ENCODE results near the gene FPR2. TPM values are rescaled to one million over a fixed set of nuclear protein-coding genes. Genes with fewer than 3 reads are reported as not detected.
"Not testable (repeated sequence)": the region's sequence is repeated elsewhere in the genome, so short reads cannot be mapped to it uniquely, and the experiment has no call there.

The FPR2 gene
- total and polyA plus RNA-seq, 2 of the 13 experiments (the other 11 are each of a cell fraction or from before 2014, with no cell fraction given) = not detected

DNA sequence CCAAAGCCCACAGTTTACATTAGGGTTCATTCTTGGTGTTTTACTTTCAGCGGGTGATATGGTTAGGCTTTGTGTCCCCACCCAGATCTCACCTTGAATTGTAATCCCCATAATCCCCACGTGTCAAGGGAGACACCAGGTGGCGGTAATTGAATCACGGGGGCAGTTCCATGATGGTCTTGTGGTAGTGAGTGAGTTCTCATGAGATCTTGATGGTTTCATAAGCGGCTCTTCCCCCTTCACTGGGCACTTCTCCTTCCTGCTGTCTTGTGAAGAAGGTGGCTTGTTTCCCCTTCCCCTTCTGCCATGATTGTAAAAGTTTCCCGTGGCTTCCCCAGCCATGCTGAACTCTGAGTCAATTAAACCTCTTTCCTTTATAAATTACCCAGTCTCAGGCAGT lies 12.0 kb downstream of the FPR2 start:
- ChIA-PET POLR2A (no interaction called here), CTCF (ENCODE audit: low intra/inter-chr PET ratio, low total read pairs) (no interaction called here)
- DNase-seq (ENCODE audit: low spot score) (no peak), FAIRE-seq (no peak), ATAC-seq (no peak)
- no peak overlapping the region for H3K27ac ChIP-seq (ENCODE audit: extremely low read length, insufficient read depth, low read length)
- intact Hi-C loops (cut with micrococcal nuclease; ENCODE audit: unreplicated experiment) = no loop called here
- no peaks in the 10 kb centered on the region for H3K9me3 ChIP-seq (ENCODE audit: low read length)
- no peaks in the 10 kb centered on the region for H3K36me3 ChIP-seq (replicated peaks in 1 of 2; ENCODE audit: control insufficient read depth in 1 of 2, insufficient read depth in 2 of 2, low read length in 2 of 2)
- no peak for TF ChIP-seq KLF11 (CRISPR knock-in tag; IDR thresholded peaks at IDR 0.05)
- no peak for TF ChIP-seq DPF2 (CRISPR knock-in tag; IDR thresholded peaks at IDR 0.05; ENCODE audit: borderline replicate concordance, low read depth)
- no peak for TF ChIP-seq ZNF672 (CRISPR knock-in tag; IDR thresholded peaks at IDR 0.05)
- TF ChIP-seq, protein P1, sequence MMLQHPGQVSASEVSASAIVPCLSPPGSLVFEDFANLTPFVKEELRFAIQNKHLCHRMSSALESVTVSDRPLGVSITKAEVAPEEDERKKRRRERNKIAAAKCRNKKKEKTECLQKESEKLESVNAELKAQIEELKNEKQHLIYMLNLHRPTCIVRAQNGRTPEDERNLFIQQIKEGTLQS (CRISPR knock-in tag; IDR thresholded peaks at IDR 0.05) = no peak
- TF ChIP-seq SIN3A (IDR thresholded peaks at IDR 0.05; ENCODE audit: borderline replicate concordance, low read depth, low read length) = no peak
- TF ChIP-seq CHCHD3 (CRISPR knock-in tag; IDR thresholded peaks at IDR 0.05) = no peak
- no peak for TF ChIP-seq TEAD3 (CRISPR knock-in tag; optimal IDR thresholded peaks at IDR 0.05; ENCODE audit: borderline replicate concordance)
- TF ChIP-seq, protein P2, sequence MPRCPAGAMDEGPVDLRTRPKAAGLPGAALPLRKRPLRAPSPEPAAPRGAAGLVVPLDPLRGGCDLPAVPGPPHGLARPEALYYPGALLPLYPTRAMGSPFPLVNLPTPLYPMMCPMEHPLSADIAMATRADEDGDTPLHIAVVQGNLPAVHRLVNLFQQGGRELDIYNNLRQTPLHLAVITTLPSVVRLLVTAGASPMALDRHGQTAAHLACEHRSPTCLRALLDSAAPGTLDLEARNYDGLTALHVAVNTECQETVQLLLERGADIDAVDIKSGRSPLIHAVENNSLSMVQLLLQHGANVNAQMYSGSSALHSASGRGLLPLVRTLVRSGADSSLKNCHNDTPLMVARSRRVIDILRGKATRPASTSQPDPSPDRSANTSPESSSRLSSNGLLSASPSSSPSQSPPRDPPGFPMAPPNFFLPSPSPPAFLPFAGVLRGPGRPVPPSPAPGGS (CRISPR knock-in tag; IDR thresholded peaks at IDR 0.05) = no peak
- no peak for TF ChIP-seq KDM6A (CRISPR knock-in tag; IDR thresholded peaks at IDR 0.05; ENCODE audit: low read depth)
- TF ChIP-seq RFXANK (CRISPR knock-in tag; IDR thresholded peaks at IDR 0.05) = no peak
- H4K20me1 ChIP-seq (ENCODE audit: insufficient read depth, low read length) = no peaks in the 10 kb centered on the region
- no TSS peak for BruUV-seq (replicated peaks)
- WGBS (ENCODE audit: low lambda C conversion rate) = 22% methylated on average over 6 of the region's 6 CpGs
- H3K27me3 ChIP-seq (ENCODE audit: control insufficient read depth in 1 of 2, insufficient read depth in 2 of 2, low read length in 2 of 2) = no peaks in the 10 kb centered on the region
- no peaks in the 10 kb centered on the region for H3K79me2 ChIP-seq (ENCODE audit: insufficient read depth, low read length)
- no peak overlapping the region for H3K4me2 ChIP-seq (ENCODE audit: low read depth, low read length)
- H3K9ac ChIP-seq (ENCODE audit: insufficient read depth, low read depth, low read length) = no peak overlapping the region
- no peak overlapping the region for H2AFZ ChIP-seq (ENCODE audit: low read length)
- in situ Hi-C loops (cut with HindIII; ENCODE audit: extremely low pct_ligation_motif_present, low pct_unique_long_range_greater_than_20kb) = no loop called here
- H3K4me1 ChIP-seq (ENCODE audit: insufficient read depth, low read length) = no peaks in the 10 kb centered on the region
- H3K4me3 ChIP-seq (replicated peaks in 1 of 3; ENCODE audit: insufficient read depth in 1 of 3, low read depth in 2 of 3, low read length in 3 of 3) = no peak overlapping the region

DNA sequence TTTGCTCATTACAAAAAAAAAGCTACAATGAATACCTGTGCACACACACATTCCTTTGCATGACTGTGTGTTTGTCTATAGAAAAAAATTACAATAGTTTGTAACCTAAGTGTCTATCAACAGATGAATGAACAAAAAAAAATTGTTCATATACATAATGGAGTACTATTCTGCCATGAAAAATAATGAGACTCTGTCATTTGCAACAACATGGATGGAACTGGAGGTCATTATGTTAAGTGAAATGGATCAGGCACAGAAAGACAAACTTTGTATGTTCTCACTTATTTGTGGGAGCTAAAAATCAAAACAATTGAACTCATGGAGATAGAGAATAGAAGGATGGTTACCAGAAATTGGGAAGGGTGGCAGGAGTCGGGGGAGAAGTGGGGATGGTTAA lies 15.6 kb downstream of the FPR2 start:
- 10% methylated on average over 1 of the region's 1 CpG for WGBS (ENCODE audit: low lambda C conversion rate)
- H3K4me3 ChIP-seq (replicated peaks in 1 of 3; ENCODE audit: insufficient read depth in 1 of 3, low read depth in 2 of 3, low read length in 3 of 3); H3K9me3 ChIP-seq (ENCODE audit: low read length); H3K36me3 ChIP-seq (replicated peaks in 1 of 2; ENCODE audit: control insufficient read depth in 1 of 2, insufficient read depth in 2 of 2, low read length in 2 of 2); H2AFZ ChIP-seq (ENCODE audit: low read length); H3K4me1 ChIP-seq (ENCODE audit: insufficient read depth, low read length); H3K79me2 ChIP-seq (ENCODE audit: insufficient read depth, low read length); H3K4me2 ChIP-seq (ENCODE audit: low read depth, low read length); intact Hi-C loops (cut with micrococcal nuclease; ENCODE audit: unreplicated experiment); BruUV-seq (replicated peaks); ATAC-seq; DNase-seq (ENCODE audit: low spot score); CTCF ChIA-PET (ENCODE audit: low intra/inter-chr PET ratio, low total read pairs); H3K9ac ChIP-seq (ENCODE audit: insufficient read depth, low read depth, low read length); H3K27me3 ChIP-seq (ENCODE audit: control insufficient read depth in 1 of 2, insufficient read depth in 2 of 2, low read length in 2 of 2); in situ Hi-C loops (cut with HindIII; ENCODE audit: extremely low pct_ligation_motif_present, low pct_unique_long_range_greater_than_20kb); POLR2A ChIA-PET; H4K20me1 ChIP-seq (ENCODE audit: insufficient read depth, low read length); H3K27ac ChIP-seq (ENCODE audit: extremely low read length, insufficient read depth, low read length); FAIRE-seq: not testable (repeated sequence)

All from HepG2 (cell line).